IPS DF 19.7 (cell line): ENCODE data around the gene MTTP.
"Not testable (repeated sequence)": the region's sequence is repeated elsewhere in the genome, so short reads cannot be mapped to it uniquely, and the experiment has no call there.

ENCODE experiments used
- DNase-seq: peaks from one replicate; pipeline ENCODE4 v3.0.0-alpha.2; 2013; ENCODE audit warnings: low read depth, low spot score

Gene MTTP

GRCh38 chr4:99574530-99575324 is at the start of gene MTTP:
Gene MTTP (plus strand): TSS chr4:99574824. CDS start chr4:99574910, 86 bp downstream.
- no peak for DNase-seq

GRCh38 chr4:99529228-99529627 is 45.4 kb upstream of the MTTP start:
- DNase-seq = no peak

GRCh38 chr4:99529956-99530355 is 44.7 kb upstream of the MTTP start:
- DNase-seq = no peak

GRCh38 chr4:99534699-99535098 is 39.9 kb upstream of the MTTP start:
- not testable (repeated sequence) for DNase-seq

GRCh38 chr4:99536271-99536670 is 38.4 kb upstream of the MTTP start:
- no peak for DNase-seq

- no peak for DNase-seq
Observed at GRCh38 chr4:99536848-99537247, 37.8 kb upstream of the MTTP start.

GRCh38 chr4:99537674-99538073 is 37.0 kb upstream of the MTTP start:
- no peak for DNase-seq

- DNase-seq = no peak
Observed at GRCh38 chr4:99540277-99540939, 34.2 kb upstream of the MTTP start.

- DNase-seq = no peak
Observed at GRCh38 chr4:99552872-99553271, 21.8 kb upstream of the MTTP start.

GRCh38 chr4:99563310-99564186 is 11.1 kb upstream of the MTTP start, which contains the start of gene TRMT10A:
Gene TRMT10A (minus strand): TSS chr4:99564039. CDS start chr4:99559338, 4,701 bp downstream.
- DNase-seq = peak; percentile 82

- no peak for DNase-seq
Observed at GRCh38 chr4:99564921-99565320, 9.7 kb upstream of the MTTP start.

- no peak for DNase-seq
Observed at GRCh38 chr4:99571883-99572282, 2.7 kb upstream of the MTTP start.

GRCh38 chr4:99572527-99573240 is 1.9 kb upstream of the MTTP start:
- no peak for DNase-seq

GRCh38 chr4:99573735-99574368 is 772 bp upstream of the MTTP start:
- DNase-seq = no peak

- no peak for DNase-seq
Observed at GRCh38 chr4:99578714-99579113, 4.1 kb downstream of the MTTP start.

- DNase-seq = no peak
Observed at GRCh38 chr4:99585516-99585915, 10.9 kb downstream of the MTTP start.

- no peak for DNase-seq
Observed at GRCh38 chr4:99586322-99586721, 11.7 kb downstream of the MTTP start.

- DNase-seq = no peak
Observed at GRCh38 chr4:99586797-99587196, 12.2 kb downstream of the MTTP start.

GRCh38 chr4:99587309-99587708 is 12.7 kb downstream of the MTTP start:
- no peak for DNase-seq

- no peak for DNase-seq
Observed at GRCh38 chr4:99587803-99588202, 13.2 kb downstream of the MTTP start.

- no peak for DNase-seq
Observed at GRCh38 chr4:99591757-99592156, 17.1 kb downstream of the MTTP start.
